ENCODE measurements around the gene TPPP2. TPM values are rescaled to one million over a fixed set of nuclear protein-coding genes. Genes with fewer than 3 reads are reported as not detected.
"Not testable (repeated sequence)": the region's sequence is repeated elsewhere in the genome, so short reads cannot be mapped to it uniquely, and the experiment has no call there.

TPPP2 gene
- total RNA-seq, 4 donors from 2014 or later = not detected

DNA sequence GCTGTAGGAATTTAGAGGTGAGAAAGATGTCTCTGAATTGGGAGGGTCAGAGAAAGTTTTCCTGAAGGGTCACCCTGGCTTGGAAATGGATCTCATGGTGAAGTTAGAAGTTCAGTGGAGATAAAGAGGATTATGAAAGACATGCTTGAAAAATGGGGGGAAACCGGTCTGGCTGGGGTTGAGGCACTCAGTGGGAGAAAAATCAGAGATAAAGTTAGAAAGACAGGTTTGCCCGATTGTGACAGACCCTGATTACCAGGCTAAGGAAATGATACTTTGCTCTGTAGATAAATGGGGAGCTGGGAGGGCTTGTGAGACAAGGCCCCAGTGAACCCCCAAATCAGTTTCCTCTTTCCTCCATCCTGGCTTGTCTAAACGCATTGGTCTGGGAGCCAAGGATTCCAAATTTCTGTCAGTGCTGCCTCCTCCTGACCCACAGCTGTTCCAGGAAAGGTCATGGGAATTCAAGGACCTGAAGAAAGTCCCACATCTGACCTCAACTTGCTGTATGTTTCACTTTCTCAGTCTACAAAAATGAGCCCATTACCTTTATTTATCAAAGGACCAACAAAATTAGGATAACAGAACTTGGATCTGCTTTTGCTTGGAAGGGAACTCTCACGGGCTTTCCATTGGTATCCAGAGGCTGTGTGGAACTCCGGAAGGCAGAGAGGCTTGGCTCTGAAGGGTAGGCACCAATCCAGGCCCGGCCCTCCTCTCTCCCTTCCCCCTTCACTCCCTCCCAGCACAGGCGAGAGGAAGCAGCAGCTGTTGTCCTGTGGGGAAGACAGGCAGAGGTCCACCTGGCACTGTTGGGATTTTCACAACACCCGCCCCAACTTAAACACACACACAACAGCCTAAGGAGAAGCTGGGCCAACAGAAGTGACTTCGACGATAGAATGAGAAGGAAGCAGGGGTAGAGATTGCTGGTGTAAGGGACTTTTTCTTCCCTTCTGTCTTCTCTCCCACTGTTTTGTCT, 8.7 kb downstream of the TPPP2 start:
- Histone ChIP-seq H3K27me3 (no peaks in the 10 kb centered on the region), H3K36me3 (no peaks in the 10 kb centered on the region), H3K27ac (replicated peaks in 1 of 4) (peak overlapping the region; percentile 74 to 81 (median 77)), H3K4me3 (peak overlapping the region in 3 of 4 donors; percentile 4 to 24 (median 4)), H3K9me3 (no peaks in the 10 kb centered on the region), H3K4me1 (peaks cover 33 to 39% (median 38%) of the 10 kb centered on the region in 4 donors)
- 16% methylated on average over 10 of the region's 10 CpGs for WGBS
- intact Hi-C loops (cut with DNase I) = no loop called here
- no peak for TF ChIP-seq POLR2A (IDR thresholded peaks at IDR 0.05; ENCODE audit: low read depth)
- TF ChIP-seq, protein P1, sequence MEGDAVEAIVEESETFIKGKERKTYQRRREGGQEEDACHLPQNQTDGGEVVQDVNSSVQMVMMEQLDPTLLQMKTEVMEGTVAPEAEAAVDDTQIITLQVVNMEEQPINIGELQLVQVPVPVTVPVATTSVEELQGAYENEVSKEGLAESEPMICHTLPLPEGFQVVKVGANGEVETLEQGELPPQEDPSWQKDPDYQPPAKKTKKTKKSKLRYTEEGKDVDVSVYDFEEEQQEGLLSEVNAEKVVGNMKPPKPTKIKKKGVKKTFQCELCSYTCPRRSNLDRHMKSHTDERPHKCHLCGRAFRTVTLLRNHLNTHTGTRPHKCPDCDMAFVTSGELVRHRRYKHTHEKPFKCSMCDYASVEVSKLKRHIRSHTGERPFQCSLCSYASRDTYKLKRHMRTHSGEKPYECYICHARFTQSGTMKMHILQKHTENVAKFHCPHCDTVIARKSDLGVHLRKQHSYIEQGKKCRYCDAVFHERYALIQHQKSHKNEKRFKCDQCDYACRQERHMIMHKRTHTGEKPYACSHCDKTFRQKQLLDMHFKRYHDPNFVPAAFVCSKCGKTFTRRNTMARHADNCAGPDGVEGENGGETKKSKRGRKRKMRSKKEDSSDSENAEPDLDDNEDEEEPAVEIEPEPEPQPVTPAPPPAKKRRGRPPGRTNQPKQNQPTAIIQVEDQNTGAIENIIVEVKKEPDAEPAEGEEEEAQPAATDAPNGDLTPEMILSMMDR (IDR thresholded peaks at IDR 0.05) = no peak
- TF ChIP-seq POLR2AphosphoS5 (IDR thresholded peaks at IDR 0.05) = peak; percentile 74 to 85
- no peak for TF ChIP-seq EP300 (IDR thresholded peaks at IDR 0.05)
- peak; percentile 94 for DNase-seq (ENCODE audit: extremely low spot score)

DNA sequence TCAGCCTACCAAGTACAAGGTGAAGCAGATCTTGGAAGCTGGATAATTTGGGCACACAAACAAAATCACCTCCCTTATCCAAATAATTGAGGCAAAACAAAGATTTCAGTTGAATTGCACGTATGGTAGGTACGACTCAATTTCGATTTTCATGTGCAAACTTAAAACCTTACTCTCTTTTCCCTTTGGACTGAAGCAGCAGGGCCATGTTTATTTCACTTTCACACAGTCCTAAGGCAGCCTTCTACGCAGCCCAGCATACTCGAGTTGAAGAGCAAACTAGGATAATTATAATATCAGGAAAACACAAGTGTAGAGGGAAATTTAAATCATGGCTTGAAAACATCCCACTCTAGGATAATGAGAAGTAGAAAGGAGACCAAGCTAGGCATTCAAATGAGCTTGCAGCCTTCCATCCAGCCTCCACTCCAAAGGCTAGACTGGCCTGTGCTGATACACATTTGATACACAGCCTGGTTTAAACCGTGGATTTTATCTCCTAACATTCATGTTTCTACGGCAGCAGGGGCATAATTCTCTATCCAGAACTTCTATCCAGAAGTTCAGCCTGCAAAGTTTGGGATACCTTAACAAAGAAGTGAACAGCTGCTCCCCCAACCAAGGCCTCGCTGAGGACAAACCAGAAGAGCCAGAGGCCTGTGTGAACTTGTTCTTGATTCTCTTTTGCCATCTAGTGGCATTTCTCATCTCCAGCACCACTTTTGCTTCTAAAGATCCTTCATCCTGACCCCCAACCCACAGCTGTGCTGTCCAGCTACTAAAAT, 9.8 kb downstream of the TPPP2 start:
- Histone ChIP-seq H3K9me3 (no peaks in the 10 kb centered on the region), H3K4me1 (peaks cover 44 to 48% (median 44%) of the 10 kb centered on the region in 4 donors), H3K4me3 (peak overlapping the region in 2 of 4 donors; percentile 4 to 24), H3K27ac (replicated peaks in 1 of 4) (peak overlapping the region; percentile 74 to 81 (median 77)), H3K36me3 (no peaks in the 10 kb centered on the region), H3K27me3 (no peaks in the 10 kb centered on the region)
- TF ChIP-seq POLR2A (IDR thresholded peaks at IDR 0.05; ENCODE audit: low read depth) (no peak), POLR2AphosphoS5 (IDR thresholded peaks at IDR 0.05) (peak in 1 of 2 donors; percentile 35)
- TF ChIP-seq, protein P1 (IDR thresholded peaks at IDR 0.05) = peak; percentile 77 to 82 (median 81)
- 47% methylated on average over 8 of the region's 8 CpGs for WGBS
- no peak for DNase-seq (ENCODE audit: extremely low spot score)
- intact Hi-C loops (cut with DNase I) = loop anchor here (1.0 to 10.0 kb wide), 2 partner anchors 25 to 185 kb away; no protein-coding TSS in a partner anchor

DNA sequence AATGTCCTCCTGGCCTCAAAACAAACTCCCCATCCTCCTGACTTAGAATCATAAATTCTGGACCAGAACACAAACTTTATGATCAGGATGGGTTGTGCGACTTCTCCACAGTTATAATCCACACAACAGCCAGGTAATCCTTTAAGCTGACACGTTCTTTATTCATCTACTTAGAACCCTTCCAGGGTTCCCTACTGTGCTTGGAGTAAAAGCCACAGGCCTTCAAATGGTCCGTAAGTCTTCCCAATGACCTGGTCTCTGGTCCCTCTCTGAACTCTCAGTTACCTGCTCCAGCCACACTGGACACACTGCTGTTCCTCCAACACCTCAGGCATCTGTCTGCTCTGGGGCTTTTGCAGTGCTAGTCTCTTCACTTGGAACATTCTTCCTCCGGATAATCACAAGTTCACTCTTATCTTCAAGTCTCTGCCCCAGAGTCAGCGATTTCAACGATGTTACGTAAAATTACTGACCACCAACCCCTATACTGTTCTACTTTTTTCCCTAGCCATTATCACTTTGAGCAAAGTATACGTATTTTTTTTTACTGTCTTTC, 10.4 kb downstream of the TPPP2 start:
- H3K9me3 ChIP-seq = no peaks in the 10 kb centered on the region
- no peak for DNase-seq (ENCODE audit: extremely low spot score)
- intact Hi-C loops (cut with DNase I) = loop anchor here (1.0 to 10.0 kb wide), 2 partner anchors 26 to 186 kb away; no protein-coding TSS in a partner anchor
- no peak overlapping the region for H3K4me3 ChIP-seq
- whole genome bisulfite sequencing = 79% methylated on average over 8 of the region's 8 CpGs
- no peaks in the 10 kb centered on the region for H3K27me3 ChIP-seq
- peak overlapping the region in 1 of 4 donors; percentile 74 for H3K27ac ChIP-seq (replicated peaks in 1 of 4)
- TF ChIP-seq, protein P1 (IDR thresholded peaks at IDR 0.05) = no peak
- TF ChIP-seq POLR2AphosphoS5 (IDR thresholded peaks at IDR 0.05) (no peak), EP300 (IDR thresholded peaks at IDR 0.05) (no peak), POLR2A (IDR thresholded peaks at IDR 0.05; ENCODE audit: low read depth) (no peak)
- H3K36me3 ChIP-seq = no peaks in the 10 kb centered on the region
- H3K4me1 ChIP-seq = peaks cover 44 to 48% (median 45%) of the 10 kb centered on the region in 4 donors

DNA sequence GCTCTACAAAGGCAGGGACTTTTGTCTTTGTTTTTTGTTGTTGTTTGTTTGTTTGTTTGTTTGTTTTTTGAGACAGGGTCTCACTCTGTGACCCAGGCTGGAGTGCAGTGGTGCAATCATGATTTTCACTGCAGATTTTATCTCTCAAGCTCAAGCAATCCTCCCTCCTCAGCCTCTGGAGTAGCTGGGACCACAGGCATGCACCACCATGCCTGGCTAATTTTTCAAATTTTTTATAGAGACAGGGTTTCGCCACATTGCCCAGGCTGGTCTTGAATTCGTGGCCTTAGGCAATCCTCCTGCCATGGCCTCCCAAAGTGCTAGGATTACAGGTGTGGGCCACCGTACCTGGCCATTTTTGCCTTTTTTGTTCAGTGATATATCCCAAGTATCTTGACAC, 10.9 kb downstream of the TPPP2 start:
- not testable (repeated sequence) for H3K27ac ChIP-seq (replicated peaks in 1 of 4); DNase-seq (ENCODE audit: extremely low spot score); H3K36me3 ChIP-seq; H3K9me3 ChIP-seq; H3K4me3 ChIP-seq; H3K27me3 ChIP-seq
- intact Hi-C loops (cut with DNase I) = loop anchor here (1.0 to 10.0 kb wide), 2 partner anchors 27 to 186 kb away; no protein-coding TSS in a partner anchor
- WGBS = 83% methylated on average over 3 of the region's 3 CpGs
- H3K4me1 ChIP-seq = peaks cover 44 to 48% (median 45%) of the 10 kb centered on the region in 4 donors

Measured in esophagus muscularis mucosa (tissue), 4 donors.